Dermis blood vessel endothelial cell (primary cell): ENCODE results near the gene RALGAPA2. TPM values are rescaled to one million over a fixed set of nuclear protein-coding genes. Genes with fewer than 3 reads are reported as not detected.
A peak's percentile ranks its signal among the peaks of the same experiment; 100 is the strongest.

Source experiments
- DNase-seq: peaks from one replicate; pipeline ENCODE4 v3.0.0; 2010
- total RNA-seq: library from RNA; depleted of rRNA; stranded (reverse); fragments of >200 nt; gene quantifications from 2 replicates; pipeline ENCODE4 v1.2.3, GENCODE V29; 2014

Gene RALGAPA2
- total RNA-seq, 1 donor from 2014 or later: 102 TPM

GRCh38 chr20:20425823-20426654 is 286.4 kb downstream of the RALGAPA2 start:
- DNase-seq: no peak

GRCh38 chr20:20423117-20423516 is 289.3 kb downstream of the RALGAPA2 start:
- no peak for DNase-seq

GRCh38 chr20:20417876-20418676 is 294.4 kb downstream of the RALGAPA2 start:
- no peak for DNase-seq

- DNase-seq: no peak
Measured at GRCh38 chr20:20415321-20415720, 297.1 kb downstream of the RALGAPA2 start.

- DNase-seq: no peak
Measured at GRCh38 chr20:20414640-20415220, 297.7 kb downstream of the RALGAPA2 start.

GRCh38 chr20:20413810-20414281 is 298.6 kb downstream of the RALGAPA2 start:
- DNase-seq: no peak

- peak; percentile 91 for DNase-seq
Measured at GRCh38 chr20:20412750-20413149, 299.7 kb downstream of the RALGAPA2 start.

- DNase-seq: no peak
Measured at GRCh38 chr20:20411836-20412235, 300.6 kb downstream of the RALGAPA2 start.

GRCh38 chr20:20411402-20411801 is 301.0 kb downstream of the RALGAPA2 start:
- no peak for DNase-seq

- peak; percentile 9 for DNase-seq
Measured at GRCh38 chr20:20410678-20411077, 301.8 kb downstream of the RALGAPA2 start.

GRCh38 chr20:20409331-20409730 is 303.1 kb downstream of the RALGAPA2 start:
- DNase-seq: no peak

- DNase-seq: no peak
Measured at GRCh38 chr20:20407891-20408805, 304.3 kb downstream of the RALGAPA2 start.

- no peak for DNase-seq
Measured at GRCh38 chr20:20406306-20406705, 306.1 kb downstream of the RALGAPA2 start.

- DNase-seq: no peak
Measured at GRCh38 chr20:20405623-20406022, 306.8 kb downstream of the RALGAPA2 start.

GRCh38 chr20:20404633-20405032 is 307.8 kb downstream of the RALGAPA2 start:
- DNase-seq: no peak

- DNase-seq: no peak
Measured at GRCh38 chr20:20401991-20402390, 310.5 kb downstream of the RALGAPA2 start.

GRCh38 chr20:20399531-20400500 is 312.6 kb downstream of the RALGAPA2 start:
- no peak for DNase-seq

- DNase-seq: no peak
Measured at GRCh38 chr20:20398123-20398522, 314.3 kb downstream of the RALGAPA2 start.

- DNase-seq: no peak
Measured at GRCh38 chr20:20396794-20397193, 315.6 kb downstream of the RALGAPA2 start.

GRCh38 chr20:20395903-20396568 is 316.4 kb downstream of the RALGAPA2 start:
- no peak for DNase-seq
